ENCODE data around the gene ASPSCR1.

- TF ChIP-seq POLR2AphosphoS5 (IDR thresholded peaks at IDR 0.05): no peak
- TF ChIP-seq CTCF (IDR thresholded peaks at IDR 0.05 in 8 of 11, conservative IDR thresholded peaks at IDR 0.05 in 3 of 11): no peak
Observed at GRCh38 chr17:81999976-82000802, 22.8 kb downstream of the ASPSCR1 start.

Measured in spleen (tissue), 7 donors.